ENCODE data around the gene CAPN2.
"Not testable (repeated sequence)": the region's sequence is repeated elsewhere in the genome, so short reads cannot be mapped to it uniquely, and the experiment has no call there.

Gene CAPN2

GRCh38 chr1:223737342-223737741 is 25.0 kb downstream of the CAPN2 start:
- Histone ChIP-seq H3F3A (ENCODE audit: insufficient read depth, low read length) (no peaks in the 10 kb centered on the region), H3K4me1 (ENCODE audit: low read length) (peaks cover 14% of the 10 kb centered on the region), H4K20me1 (ENCODE audit: insufficient read depth, low read length) (no peaks in the 10 kb centered on the region), H2AFZ (ENCODE audit: low read length) (no peak overlapping the region), H3K9ac (ENCODE audit: low read length) (no peak overlapping the region), H3K27me3 (replicated peaks; ENCODE audit: insufficient read depth, low read length) (no peaks in the 10 kb centered on the region), H3K4me2 (ENCODE audit: low read depth, low read length) (no peak overlapping the region), H3K9me3 (replicated peaks; ENCODE audit: insufficient read depth, low read length) (no peaks in the 10 kb centered on the region), H3K4me3 (ENCODE audit: low read length) (no peak overlapping the region), H3K9me2 (replicated peaks; ENCODE audit: insufficient read depth, low read length) (no peaks in the 10 kb centered on the region), H3K79me2 (ENCODE audit: low read length) (no peaks in the 10 kb centered on the region), H3K27ac (ENCODE audit: low read length) (no peak overlapping the region), H3K36me3 (replicated peaks; ENCODE audit: insufficient read depth, low read length) (no peaks in the 10 kb centered on the region)
- TF ChIP-seq EZH2phosphoT487 (IDR thresholded peaks at IDR 0.05; ENCODE audit: low read length) (no peak), EZH2 (optimal IDR thresholded peaks at IDR 0.05; ENCODE audit: low read depth, low read length) (no peak), CTCF (IDR thresholded peaks at IDR 0.05; ENCODE audit: low read length) (no peak)
- no peak for DNase-seq

- Histone ChIP-seq H2AFZ (ENCODE audit: low read length) (no peak overlapping the region), H3K4me1 (ENCODE audit: low read length) (peaks cover 10% of the 10 kb centered on the region), H3K27ac (ENCODE audit: low read length) (no peak overlapping the region), H3K9me3 (replicated peaks; ENCODE audit: insufficient read depth, low read length) (no peaks in the 10 kb centered on the region), H3K9me2 (replicated peaks; ENCODE audit: insufficient read depth, low read length) (no peaks in the 10 kb centered on the region), H3K36me3 (replicated peaks; ENCODE audit: insufficient read depth, low read length) (no peaks in the 10 kb centered on the region), H4K20me1 (ENCODE audit: insufficient read depth, low read length) (no peaks in the 10 kb centered on the region), H3K4me3 (ENCODE audit: low read length) (no peak overlapping the region), H3K27me3 (replicated peaks; ENCODE audit: insufficient read depth, low read length) (no peaks in the 10 kb centered on the region), H3K79me2 (ENCODE audit: low read length) (no peaks in the 10 kb centered on the region), H3K4me2 (ENCODE audit: low read depth, low read length) (no peak overlapping the region), H3K9ac (ENCODE audit: low read length) (no peak overlapping the region), H3F3A (ENCODE audit: insufficient read depth, low read length) (no peaks in the 10 kb centered on the region)
- DNase-seq, result no peak
- no peak for TF ChIP-seq CTCF (IDR thresholded peaks at IDR 0.05; ENCODE audit: low read length)
- no peak for TF ChIP-seq EZH2 (optimal IDR thresholded peaks at IDR 0.05; ENCODE audit: low read depth, low read length)
- no peak for TF ChIP-seq EZH2phosphoT487 (IDR thresholded peaks at IDR 0.05; ENCODE audit: low read length)
These were observed 26.4 kb downstream of the CAPN2 start for GRCh38 chr1:223738465-223739365.

- no peaks in the 10 kb centered on the region for H3F3A ChIP-seq (ENCODE audit: insufficient read depth, low read length)
- H3K4me2 ChIP-seq (ENCODE audit: low read depth, low read length), result no peak overlapping the region
- H3K79me2 ChIP-seq (ENCODE audit: low read length), result no peaks in the 10 kb centered on the region
- H3K9me2 ChIP-seq (replicated peaks; ENCODE audit: insufficient read depth, low read length), result no peaks in the 10 kb centered on the region
- no peaks in the 10 kb centered on the region for H3K27me3 ChIP-seq (replicated peaks; ENCODE audit: insufficient read depth, low read length)
- no peaks in the 10 kb centered on the region for H3K36me3 ChIP-seq (replicated peaks; ENCODE audit: insufficient read depth, low read length)
- no peak overlapping the region for H2AFZ ChIP-seq (ENCODE audit: low read length)
- H3K27ac ChIP-seq (ENCODE audit: low read length), result no peak overlapping the region
- no peak for DNase-seq
- H3K4me3 ChIP-seq (ENCODE audit: low read length), result no peak overlapping the region
- no peak overlapping the region for H3K9ac ChIP-seq (ENCODE audit: low read length)
- H3K9me3 ChIP-seq (replicated peaks; ENCODE audit: insufficient read depth, low read length), result no peaks in the 10 kb centered on the region
- H4K20me1 ChIP-seq (ENCODE audit: insufficient read depth, low read length), result no peaks in the 10 kb centered on the region
- no peak for TF ChIP-seq EZH2 (optimal IDR thresholded peaks at IDR 0.05; ENCODE audit: low read depth, low read length)
- TF ChIP-seq CTCF (IDR thresholded peaks at IDR 0.05; ENCODE audit: low read length), result no peak
- no peak for TF ChIP-seq EZH2phosphoT487 (IDR thresholded peaks at IDR 0.05; ENCODE audit: low read length)
- H3K4me1 ChIP-seq (ENCODE audit: low read length), result peaks cover 4% of the 10 kb centered on the region
These were observed 27.2 kb downstream of the CAPN2 start for GRCh38 chr1:223739366-223740037.

GRCh38 chr1:223740038-223740736 is 27.8 kb downstream of the CAPN2 start:
- H3K27me3 ChIP-seq (replicated peaks; ENCODE audit: insufficient read depth, low read length); H4K20me1 ChIP-seq (ENCODE audit: insufficient read depth, low read length); DNase-seq; H3K27ac ChIP-seq (ENCODE audit: low read length); H3K4me2 ChIP-seq (ENCODE audit: low read depth, low read length); H3K9me2 ChIP-seq (replicated peaks; ENCODE audit: insufficient read depth, low read length); H3F3A ChIP-seq (ENCODE audit: insufficient read depth, low read length); H3K9me3 ChIP-seq (replicated peaks; ENCODE audit: insufficient read depth, low read length); H2AFZ ChIP-seq (ENCODE audit: low read length); H3K4me1 ChIP-seq (ENCODE audit: low read length); H3K36me3 ChIP-seq (replicated peaks; ENCODE audit: insufficient read depth, low read length); H3K9ac ChIP-seq (ENCODE audit: low read length); H3K79me2 ChIP-seq (ENCODE audit: low read length); H3K4me3 ChIP-seq (ENCODE audit: low read length): not testable (repeated sequence)
